OCI-LY7 (cell line): ENCODE measurements around the gene CELF2.

Source experiments
- CTCF ChIP-seq: fragments of 200-600 bp; sonication (generic); conservative IDR thresholded peaks from 2 replicates; pipeline ENCODE4 v1.5.1; 2014; ENCODE audit warnings: mild to moderate bottlenecking, antibody characterized with exemption, low read length, moderate library complexity, mixed read lengths
- EZH2phosphoT487 ChIP-seq: fragments of 200-600 bp; sonication (generic); IDR thresholded peaks from 2 replicates; pipeline ENCODE4 v1.6.1; 2018; ENCODE audit warnings: low read depth, borderline replicate concordance, mild to moderate bottlenecking, mixed run types, antibody characterized with exemption, low read length, moderate library complexity, mixed read lengths

DNA sequence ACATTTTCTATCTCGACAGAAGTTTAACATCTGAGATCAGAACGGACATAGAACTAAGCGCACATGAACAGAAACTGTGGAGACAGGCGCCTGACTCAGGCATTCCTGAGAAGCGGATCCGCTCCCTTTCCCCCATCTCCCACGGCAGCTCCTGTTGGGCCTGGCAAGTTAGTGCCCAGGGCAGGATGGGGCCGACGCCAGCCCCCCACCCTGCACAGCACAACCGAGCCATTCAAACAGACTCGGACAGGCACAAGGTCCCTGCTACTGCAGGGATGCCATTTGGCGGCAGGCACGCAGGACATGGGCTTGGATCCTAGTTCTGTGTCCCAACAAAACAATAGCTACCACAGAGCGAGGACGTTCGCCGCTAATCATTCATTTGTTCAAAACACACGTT is 322.0 kb downstream of the CELF2 start:
- no peak for TF ChIP-seq CTCF
- TF ChIP-seq EZH2phosphoT487 = no peak
